ENCODE data around the gene AFAP1L2. TPM values are rescaled to one million over a fixed set of nuclear protein-coding genes. Genes with fewer than 3 reads are reported as not detected.

Gene AFAP1L2
- polyA plus RNA-seq, 4 donors: 1.1 to 7.7 (median 3.3) TPM

DNA sequence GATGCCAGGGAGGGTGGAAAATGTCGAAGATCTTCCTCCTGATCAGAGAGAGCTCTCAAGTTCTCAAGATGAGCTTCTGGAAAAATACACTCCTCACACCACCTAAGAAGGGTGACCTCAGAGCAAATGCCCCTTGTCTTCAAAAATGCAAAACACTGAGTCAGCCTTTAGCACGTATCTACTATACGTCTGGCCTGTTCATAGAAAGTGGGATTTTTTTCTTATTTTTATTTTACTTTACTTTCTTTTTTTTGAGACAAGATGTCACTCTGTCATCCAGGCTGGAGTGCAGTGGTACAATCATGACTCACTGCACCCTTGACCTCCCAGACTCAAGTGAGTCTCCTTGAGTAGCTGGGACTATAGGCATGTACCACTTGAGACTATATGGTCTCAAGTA is 57.1 kb downstream of the AFAP1L2 start:
- no peaks in the 10 kb centered on the region for H3K9me3 ChIP-seq (ENCODE audit: control insufficient read depth in 2 of 2, insufficient read depth in 1 of 2, low read depth in 1 of 2, low read length in 1 of 2)
- H3K27ac ChIP-seq (ENCODE audit: low read depth in 1 of 3, low read length in 2 of 3): no peak overlapping the region
- WGBS, 3 donors: 76 to 87% (median 83%) methylated on average over 3 of the region's 3 CpGs
- H3K36me3 ChIP-seq (ENCODE audit: control insufficient read depth in 3 of 3, insufficient read depth in 2 of 3, low read depth in 1 of 3, low read length in 3 of 3): no peaks in the 10 kb centered on the region
- H3K27me3 ChIP-seq (ENCODE audit: control insufficient read depth in 3 of 3, insufficient read depth in 3 of 3, low read length in 3 of 3): no peaks in the 10 kb centered on the region
- no peak for FAIRE-seq
- H3K4me1 ChIP-seq (ENCODE audit: control insufficient read depth in 3 of 3, insufficient read depth in 2 of 3, low read depth in 1 of 3, low read length in 2 of 3): peaks cover 0 to 20% (median 0%) of the 10 kb centered on the region in 3 donors
- no peak overlapping the region for H3K4me3 ChIP-seq (ENCODE audit: low read depth in 1 of 3, low read length in 3 of 3)
- DNase-seq: no peak

GRCh38 chr10:114346176-114347031 is 57.9 kb downstream of the AFAP1L2 start:
- Histone ChIP-seq H3K36me3 (ENCODE audit: control insufficient read depth in 3 of 3, insufficient read depth in 2 of 3, low read depth in 1 of 3, low read length in 3 of 3) (no peaks in the 10 kb centered on the region), H3K27ac (ENCODE audit: low read depth in 1 of 3, low read length in 2 of 3) (no peak overlapping the region), H3K9me3 (ENCODE audit: control insufficient read depth in 2 of 2, insufficient read depth in 1 of 2, low read depth in 1 of 2, low read length in 1 of 2) (no peaks in the 10 kb centered on the region), H3K4me3 (ENCODE audit: low read depth in 1 of 3, low read length in 3 of 3) (no peak overlapping the region), H3K4me1 (ENCODE audit: control insufficient read depth in 3 of 3, insufficient read depth in 2 of 3, low read depth in 1 of 3, low read length in 2 of 3) (peaks cover 0 to 20% (median 0%) of the 10 kb centered on the region in 3 donors), H3K27me3 (ENCODE audit: control insufficient read depth in 3 of 3, insufficient read depth in 3 of 3, low read length in 3 of 3) (no peaks in the 10 kb centered on the region)
- FAIRE-seq: no peak
- WGBS, 3 donors: 75 to 88% (median 81%) methylated on average over 19 of the region's 19 CpGs
- no peak for DNase-seq

- FAIRE-seq: no peak
- Histone ChIP-seq H3K9me3 (ENCODE audit: control insufficient read depth in 2 of 2, insufficient read depth in 1 of 2, low read depth in 1 of 2, low read length in 1 of 2) (no peaks in the 10 kb centered on the region), H3K4me3 (ENCODE audit: low read depth in 1 of 3, low read length in 3 of 3) (no peak overlapping the region), H3K4me1 (ENCODE audit: control insufficient read depth in 3 of 3, insufficient read depth in 2 of 3, low read depth in 1 of 3, low read length in 2 of 3) (peaks cover 0 to 17% (median 0%) of the 10 kb centered on the region in 3 donors), H3K36me3 (ENCODE audit: control insufficient read depth in 3 of 3, insufficient read depth in 2 of 3, low read depth in 1 of 3, low read length in 3 of 3) (no peaks in the 10 kb centered on the region), H3K27ac (ENCODE audit: low read depth in 1 of 3, low read length in 2 of 3) (no peak overlapping the region), H3K27me3 (ENCODE audit: control insufficient read depth in 3 of 3, insufficient read depth in 3 of 3, low read length in 3 of 3) (no peaks in the 10 kb centered on the region)
- 93 to 99% (median 98%) methylated on average over 10 of the region's 10 CpGs for WGBS, 3 donors
- DNase-seq: no peak
These were observed 58.6 kb downstream of the AFAP1L2 start for GRCh38 chr10:114345701-114346100.

GRCh38 chr10:114343623-114344505 is 60.4 kb downstream of the AFAP1L2 start:
- DNase-seq: peak in 1 of 2 donors; percentile 44

GRCh38 chr10:114342976-114343375 is 61.3 kb downstream of the AFAP1L2 start:
- no peaks in the 10 kb centered on the region for H3K36me3 ChIP-seq (ENCODE audit: control insufficient read depth in 3 of 3, insufficient read depth in 2 of 3, low read depth in 1 of 3, low read length in 3 of 3)
- no peaks in the 10 kb centered on the region for H3K27me3 ChIP-seq (ENCODE audit: control insufficient read depth in 3 of 3, insufficient read depth in 3 of 3, low read length in 3 of 3)
- H3K4me1 ChIP-seq (ENCODE audit: control insufficient read depth in 3 of 3, insufficient read depth in 2 of 3, low read depth in 1 of 3, low read length in 2 of 3): peaks cover 0 to 5% (median 0%) of the 10 kb centered on the region in 3 donors
- 77 to 87% (median 83%) methylated on average over 2 of the region's 2 CpGs for WGBS, 3 donors
- no peak overlapping the region for H3K27ac ChIP-seq (ENCODE audit: low read depth in 1 of 3, low read length in 2 of 3)
- FAIRE-seq: no peak
- H3K9me3 ChIP-seq (ENCODE audit: control insufficient read depth in 2 of 2, insufficient read depth in 1 of 2, low read depth in 1 of 2, low read length in 1 of 2): no peaks in the 10 kb centered on the region
- no peak for DNase-seq
- no peak overlapping the region for H3K4me3 ChIP-seq (ENCODE audit: low read depth in 1 of 3, low read length in 3 of 3)

More at GRCh38 chr10:114343623-114344505, 60.4 kb downstream of the AFAP1L2 start:
- Histone ChIP-seq H3K4me3 (ENCODE audit: low read depth in 1 of 3, low read length in 3 of 3) (no peak overlapping the region), H3K9me3 (ENCODE audit: control insufficient read depth in 2 of 2, insufficient read depth in 1 of 2, low read depth in 1 of 2, low read length in 1 of 2) (no peaks in the 10 kb centered on the region), H3K27ac (ENCODE audit: low read depth in 1 of 3, low read length in 2 of 3) (peak overlapping the region in 1 of 3 donors; percentile 9), H3K4me1 (ENCODE audit: control insufficient read depth in 3 of 3, insufficient read depth in 2 of 3, low read depth in 1 of 3, low read length in 2 of 3) (peaks cover 0 to 5% (median 0%) of the 10 kb centered on the region in 3 donors), H3K27me3 (ENCODE audit: control insufficient read depth in 3 of 3, insufficient read depth in 3 of 3, low read length in 3 of 3) (no peaks in the 10 kb centered on the region), H3K36me3 (ENCODE audit: control insufficient read depth in 3 of 3, insufficient read depth in 2 of 3, low read depth in 1 of 3, low read length in 3 of 3) (no peaks in the 10 kb centered on the region)
- whole genome bisulfite sequencing, 3 donors: 40 to 53% (median 49%) methylated on average over 11 of the region's 11 CpGs
- no peak for FAIRE-seq

DNA sequence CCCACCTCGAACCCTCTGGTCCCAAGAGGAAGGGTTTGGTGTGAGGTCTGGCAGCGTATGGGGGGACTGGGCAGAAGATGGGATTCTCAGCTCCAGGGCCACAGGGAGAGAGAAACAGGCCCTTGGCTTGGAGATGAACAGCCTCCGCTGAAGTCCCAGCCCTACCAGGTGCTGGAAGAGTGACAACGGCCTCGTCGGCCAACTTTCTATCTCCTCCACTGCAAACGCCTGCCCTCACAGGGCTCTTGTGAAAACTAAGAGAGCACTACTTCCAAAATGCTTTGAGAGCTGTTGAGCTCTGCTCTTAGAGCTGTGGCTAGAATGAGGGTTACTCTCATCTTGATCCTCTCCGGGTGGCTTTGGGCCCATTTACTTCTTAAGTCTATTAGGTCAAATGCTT is 63.5 kb downstream of the AFAP1L2 start:
- peaks cover 0 to 4% (median 0%) of the 10 kb centered on the region in 3 donors for H3K27me3 ChIP-seq (ENCODE audit: control insufficient read depth in 3 of 3, insufficient read depth in 3 of 3, low read length in 3 of 3)
- H3K36me3 ChIP-seq (ENCODE audit: control insufficient read depth in 3 of 3, insufficient read depth in 2 of 3, low read depth in 1 of 3, low read length in 3 of 3): no peaks in the 10 kb centered on the region
- no peaks in the 10 kb centered on the region for H3K9me3 ChIP-seq (ENCODE audit: control insufficient read depth in 2 of 2, insufficient read depth in 1 of 2, low read depth in 1 of 2, low read length in 1 of 2)
- 87 to 94% (median 91%) methylated on average over 8 of the region's 8 CpGs for WGBS, 3 donors
- DNase-seq (no peak), FAIRE-seq (no peak)
- no peak overlapping the region for H3K27ac ChIP-seq (ENCODE audit: low read depth in 1 of 3, low read length in 2 of 3)
- H3K4me3 ChIP-seq (ENCODE audit: low read depth in 1 of 3, low read length in 3 of 3): no peak overlapping the region
- peaks cover 0 to 5% (median 0%) of the 10 kb centered on the region in 3 donors for H3K4me1 ChIP-seq (ENCODE audit: control insufficient read depth in 3 of 3, insufficient read depth in 2 of 3, low read depth in 1 of 3, low read length in 2 of 3)

DNA sequence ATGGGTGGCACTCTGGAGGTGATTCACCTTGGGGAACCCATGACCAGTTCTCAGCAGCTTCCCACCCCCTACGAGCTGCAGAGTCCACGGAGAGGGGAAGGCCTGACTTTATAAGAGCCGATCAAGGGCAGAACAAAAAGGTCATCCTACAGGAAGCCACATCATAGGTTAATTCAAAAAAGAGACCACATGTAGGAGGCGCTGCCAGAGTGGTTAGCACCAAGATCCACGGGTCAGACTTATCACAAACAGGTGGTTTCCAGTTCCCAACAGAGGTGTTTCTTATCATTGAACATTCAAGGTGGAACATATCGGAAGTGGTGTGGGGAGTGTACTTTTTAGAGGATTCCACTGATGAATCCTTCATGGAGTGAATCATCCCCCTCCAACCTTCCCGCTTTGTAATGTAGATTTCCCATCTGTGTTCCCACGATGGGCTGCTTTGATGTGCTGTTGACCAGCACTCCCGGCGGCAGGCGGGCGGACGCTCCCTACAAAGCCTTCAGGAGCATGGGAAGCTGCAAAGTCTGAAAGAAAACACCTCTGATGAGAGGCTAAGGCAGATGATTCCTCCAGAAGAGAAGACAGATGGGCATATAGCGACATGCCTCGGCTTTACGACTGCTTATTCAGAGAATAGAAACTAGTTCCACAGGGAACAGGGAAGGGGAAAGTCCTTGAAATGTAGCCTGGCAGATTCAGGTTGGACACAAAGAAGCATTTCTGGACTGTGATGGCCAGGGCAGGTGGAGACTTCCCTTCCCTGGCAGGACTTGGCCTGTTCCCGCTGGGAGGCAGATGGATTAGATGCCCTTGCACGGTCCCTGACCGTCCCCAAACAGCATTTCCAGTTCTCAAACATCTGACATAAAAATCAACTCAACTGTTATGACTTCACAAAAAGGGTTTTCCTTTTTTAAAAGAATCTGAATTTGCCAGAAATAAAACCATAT is 66.5 kb downstream of the AFAP1L2 start:
- peaks cover 0 to 4% (median 0%) of the 10 kb centered on the region in 3 donors for H3K27me3 ChIP-seq (ENCODE audit: control insufficient read depth in 3 of 3, insufficient read depth in 3 of 3, low read length in 3 of 3)
- no peaks in the 10 kb centered on the region for H3K36me3 ChIP-seq (ENCODE audit: control insufficient read depth in 3 of 3, insufficient read depth in 2 of 3, low read depth in 1 of 3, low read length in 3 of 3)
- H3K4me1 ChIP-seq (ENCODE audit: control insufficient read depth in 3 of 3, insufficient read depth in 2 of 3, low read depth in 1 of 3, low read length in 2 of 3): no peaks in the 10 kb centered on the region
- H3K27ac ChIP-seq (ENCODE audit: low read depth in 1 of 3, low read length in 2 of 3): no peak overlapping the region
- FAIRE-seq: no peak
- H3K9me3 ChIP-seq (ENCODE audit: control insufficient read depth in 2 of 2, insufficient read depth in 1 of 2, low read depth in 1 of 2, low read length in 1 of 2): no peaks in the 10 kb centered on the region
- DNase-seq: no peak
- WGBS, 3 donors: 82 to 90% (median 84%) methylated on average over 19 of the region's 19 CpGs
- no peak overlapping the region for H3K4me3 ChIP-seq (ENCODE audit: low read depth in 1 of 3, low read length in 3 of 3)
